Osteocyte (in vitro differentiated cells): Measurements from ENCODE around the gene GNG4. TPM values are rescaled to one million over a fixed set of nuclear protein-coding genes. Genes with fewer than 3 reads are reported as not detected.

Experiments used
- DNase-seq: peaks from one replicate; pipeline ENCODE4 v3.0.0; 2021; ENCODE audit warnings: mixed read lengths; ENCODE audit not compliant: unreplicated experiment; ENCODE audit errors: extremely low spot score
- H3K27ac Mint-ChIP-seq: one replicate; pipeline ENCODE4 v1.8.0; 2021; ENCODE audit warnings: mild to moderate bottlenecking, mixed read lengths; ENCODE audit not compliant: unreplicated experiment
- H3K27me3 Mint-ChIP-seq: one replicate; pipeline ENCODE4 v1.8.0; 2021; ENCODE audit warnings: mixed read lengths; ENCODE audit not compliant: unreplicated experiment
- H3K36me3 Mint-ChIP-seq: one replicate; pipeline ENCODE4 v1.8.0; 2021; ENCODE audit warnings: mixed read lengths; ENCODE audit not compliant: unreplicated experiment
- H3K4me1 Mint-ChIP-seq: one replicate; pipeline ENCODE4 v1.8.0; 2021; ENCODE audit warnings: mixed read lengths; ENCODE audit not compliant: unreplicated experiment
- H3K4me3 Mint-ChIP-seq: one replicate; pipeline ENCODE4 v1.8.0; 2021; ENCODE audit warnings: mild to moderate bottlenecking, moderate library complexity, mixed read lengths; ENCODE audit not compliant: unreplicated experiment
- H3K9me3 Mint-ChIP-seq: one replicate; pipeline ENCODE4 v1.8.0; 2021; ENCODE audit warnings: mixed read lengths; ENCODE audit not compliant: unreplicated experiment
- CTCF ChIP-seq: fragments of 200-600 bp; sonication (generic); IDR thresholded peaks from 2 replicates; pipeline ENCODE4 v1.5.0; 2021; ENCODE audit warnings: antibody characterized with exemption, mild to moderate bottlenecking, moderate library complexity
- total RNA-seq: library from RNA; stranded (reverse); gene quantifications from 2 replicates; pipeline ENCODE4 v1.2.1, GENCODE V29; 2021

GNG4 gene
- total RNA-seq, 1 donor from 2014 or later: 0.83 TPM

- Mint-ChIP-seq H3K9me3 (no peaks in the 10 kb centered on the region), H3K4me3 (peak overlapping the region; percentile 93), H3K27me3 (no peaks in the 10 kb centered on the region), H3K36me3 (peaks cover 3% of the 10 kb centered on the region), H3K4me1 (peaks cover 23% of the 10 kb centered on the region), H3K27ac (peak overlapping the region; percentile 99)
- peak; percentile 86 for TF ChIP-seq CTCF
- DNase-seq: peak; percentile 100
These were observed 144.9 kb downstream of the GNG4 start for GRCh38 chr1:235504494-235505222.

- Mint-ChIP-seq H3K4me3 (peak within 1 kb of the TSS; percentile 93), H3K4me1 (peaks cover 23% of the 10 kb centered on the region), H3K27me3 (no peaks in the 10 kb centered on the region), H3K27ac (peak within 1 kb of the TSS; percentile 99), H3K36me3 (peaks cover 3% of the 10 kb centered on the region), H3K9me3 (no peaks in the 10 kb centered on the region)
- no peak for TF ChIP-seq CTCF
- DNase-seq: no peak
These were observed 145.5 kb downstream of the GNG4 start, which contains the start of gene B3GALNT2 for GRCh38 chr1:235504122-235504493. Gene B3GALNT2 (minus strand): TSS chr1:235504452. CDS start chr1:235504252, 200 bp downstream.

- H3K9me3 Mint-ChIP-seq: no peaks in the 10 kb centered on the region
These were observed 146.0 kb downstream of the GNG4 start for GRCh38 chr1:235503403-235504121.

GRCh38 chr1:235502601-235503402 is 146.8 kb downstream of the GNG4 start:
- H3K4me3 Mint-ChIP-seq: peak overlapping the region; percentile 92
- H3K4me1 Mint-ChIP-seq: peaks cover 23% of the 10 kb centered on the region
- peak overlapping the region; percentile 96 for H3K27ac Mint-ChIP-seq
- H3K36me3 Mint-ChIP-seq: peaks cover 3% of the 10 kb centered on the region
- no peaks in the 10 kb centered on the region for H3K27me3 Mint-ChIP-seq
- no peak for TF ChIP-seq CTCF
- H3K9me3 Mint-ChIP-seq: no peaks in the 10 kb centered on the region
- DNase-seq: no peak

More at GRCh38 chr1:235503403-235504121, 146.0 kb downstream of the GNG4 start:
- Mint-ChIP-seq H3K36me3 (peaks cover 3% of the 10 kb centered on the region), H3K27ac (peak overlapping the region; percentile 96), H3K4me3 (peak overlapping the region; percentile 92), H3K27me3 (no peaks in the 10 kb centered on the region), H3K4me1 (peaks cover 23% of the 10 kb centered on the region)
- peak; percentile 86 for DNase-seq
- TF ChIP-seq CTCF: no peak
